HL-60 (cell line): ENCODE measurements around the gene DPP10.

Source experiments
- DNase-seq, 2 experiments: peaks; one replicate each; pipeline ENCODE4 v3.0.0-alpha.2; 2010 to 2020; ENCODE audit warnings: low read depth in 1 of 2, low spot score in 1 of 2
- H3K27ac ChIP-seq: fragments of 250-450 bp; sonication (Bioruptor Pico); replicated peaks from 2 replicates; pipeline ENCODE4 v1.5.1; 2020; ENCODE audit warnings: mild to moderate bottlenecking, moderate library complexity
- H3K27me3 ChIP-seq: fragments of 250-450 bp; sonication (Bioruptor Pico); 2 replicates; pipeline ENCODE4 v1.5.1; 2021; ENCODE audit warnings: mild to moderate bottlenecking, moderate library complexity; ENCODE audit not compliant: insufficient read depth, poor library complexity, severe bottlenecking
- H3K4me3 ChIP-seq: replicated peaks from 2 replicates; pipeline ENCODE4 v1.5.1; 2011; ENCODE audit warnings: mild to moderate bottlenecking, control low read depth, low read length; ENCODE audit not compliant: insufficient read depth
- GABPA ChIP-seq: IDR thresholded peaks from 2 replicates; pipeline ENCODE4 v1.6.1; 2012; ENCODE audit warnings: low read depth
- POLR2AphosphoS5 ChIP-seq: IDR thresholded peaks from 2 replicates; pipeline ENCODE4 v1.6.1; 2012; ENCODE audit warnings: low read depth
- SPI1 ChIP-seq: IDR thresholded peaks from 2 replicates; pipeline ENCODE4 v1.6.1; 2012; ENCODE audit warnings: low read depth, mild to moderate bottlenecking, borderline replicate concordance
- TF ChIP-seq, protein P1 (sequence below): IDR thresholded peaks from 2 replicates; pipeline ENCODE4 v1.6.1; 2012; ENCODE audit warnings: low read depth; ENCODE audit not compliant: insufficient replicate concordance
- TF ChIP-seq, protein P2 (sequence below): IDR thresholded peaks from one replicate; pipeline ENCODE4 v1.5.1; 2011; ENCODE audit warnings: low read length, control low read depth, inconsistent platforms; ENCODE audit not compliant: insufficient read depth

Gene DPP10

DNA sequence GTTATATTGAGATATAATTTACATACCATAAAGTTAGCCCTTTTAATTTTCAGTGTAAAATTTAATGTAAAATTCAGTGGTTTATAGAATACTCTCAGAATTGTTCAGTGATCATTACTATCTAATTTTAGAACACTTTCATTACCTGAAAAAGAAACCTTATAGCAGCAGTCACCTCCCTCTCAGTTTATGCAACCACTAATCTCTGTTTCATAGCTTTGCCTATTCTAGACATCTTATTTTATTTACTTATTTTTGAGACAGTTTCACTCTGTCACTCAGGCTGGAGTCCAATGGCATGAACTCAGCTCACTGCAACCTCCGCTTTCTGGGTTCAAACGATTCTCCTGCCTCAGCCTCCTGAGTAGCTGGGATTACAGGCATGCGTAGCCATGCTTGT, 479.6 kb downstream of the DPP10 start:
- Histone ChIP-seq H3K27ac (no peak overlapping the region), H3K27me3 (no peaks in the 10 kb centered on the region), H3K4me3 (no peak overlapping the region)
- DNase-seq = no peak
- TF ChIP-seq POLR2AphosphoS5 (no peak), GABPA (no peak), SPI1 (no peak)
- TF ChIP-seq, protein P1, sequence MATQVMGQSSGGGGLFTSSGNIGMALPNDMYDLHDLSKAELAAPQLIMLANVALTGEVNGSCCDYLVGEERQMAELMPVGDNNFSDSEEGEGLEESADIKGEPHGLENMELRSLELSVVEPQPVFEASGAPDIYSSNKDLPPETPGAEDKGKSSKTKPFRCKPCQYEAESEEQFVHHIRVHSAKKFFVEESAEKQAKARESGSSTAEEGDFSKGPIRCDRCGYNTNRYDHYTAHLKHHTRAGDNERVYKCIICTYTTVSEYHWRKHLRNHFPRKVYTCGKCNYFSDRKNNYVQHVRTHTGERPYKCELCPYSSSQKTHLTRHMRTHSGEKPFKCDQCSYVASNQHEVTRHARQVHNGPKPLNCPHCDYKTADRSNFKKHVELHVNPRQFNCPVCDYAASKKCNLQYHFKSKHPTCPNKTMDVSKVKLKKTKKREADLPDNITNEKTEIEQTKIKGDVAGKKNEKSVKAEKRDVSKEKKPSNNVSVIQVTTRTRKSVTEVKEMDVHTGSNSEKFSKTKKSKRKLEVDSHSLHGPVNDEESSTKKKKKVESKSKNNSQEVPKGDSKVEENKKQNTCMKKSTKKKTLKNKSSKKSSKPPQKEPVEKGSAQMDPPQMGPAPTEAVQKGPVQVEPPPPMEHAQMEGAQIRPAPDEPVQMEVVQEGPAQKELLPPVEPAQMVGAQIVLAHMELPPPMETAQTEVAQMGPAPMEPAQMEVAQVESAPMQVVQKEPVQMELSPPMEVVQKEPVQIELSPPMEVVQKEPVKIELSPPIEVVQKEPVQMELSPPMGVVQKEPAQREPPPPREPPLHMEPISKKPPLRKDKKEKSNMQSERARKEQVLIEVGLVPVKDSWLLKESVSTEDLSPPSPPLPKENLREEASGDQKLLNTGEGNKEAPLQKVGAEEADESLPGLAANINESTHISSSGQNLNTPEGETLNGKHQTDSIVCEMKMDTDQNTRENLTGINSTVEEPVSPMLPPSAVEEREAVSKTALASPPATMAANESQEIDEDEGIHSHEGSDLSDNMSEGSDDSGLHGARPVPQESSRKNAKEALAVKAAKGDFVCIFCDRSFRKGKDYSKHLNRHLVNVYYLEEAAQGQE = no peak
- TF ChIP-seq, protein P2, sequence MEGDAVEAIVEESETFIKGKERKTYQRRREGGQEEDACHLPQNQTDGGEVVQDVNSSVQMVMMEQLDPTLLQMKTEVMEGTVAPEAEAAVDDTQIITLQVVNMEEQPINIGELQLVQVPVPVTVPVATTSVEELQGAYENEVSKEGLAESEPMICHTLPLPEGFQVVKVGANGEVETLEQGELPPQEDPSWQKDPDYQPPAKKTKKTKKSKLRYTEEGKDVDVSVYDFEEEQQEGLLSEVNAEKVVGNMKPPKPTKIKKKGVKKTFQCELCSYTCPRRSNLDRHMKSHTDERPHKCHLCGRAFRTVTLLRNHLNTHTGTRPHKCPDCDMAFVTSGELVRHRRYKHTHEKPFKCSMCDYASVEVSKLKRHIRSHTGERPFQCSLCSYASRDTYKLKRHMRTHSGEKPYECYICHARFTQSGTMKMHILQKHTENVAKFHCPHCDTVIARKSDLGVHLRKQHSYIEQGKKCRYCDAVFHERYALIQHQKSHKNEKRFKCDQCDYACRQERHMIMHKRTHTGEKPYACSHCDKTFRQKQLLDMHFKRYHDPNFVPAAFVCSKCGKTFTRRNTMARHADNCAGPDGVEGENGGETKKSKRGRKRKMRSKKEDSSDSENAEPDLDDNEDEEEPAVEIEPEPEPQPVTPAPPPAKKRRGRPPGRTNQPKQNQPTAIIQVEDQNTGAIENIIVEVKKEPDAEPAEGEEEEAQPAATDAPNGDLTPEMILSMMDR = no peak

DNA sequence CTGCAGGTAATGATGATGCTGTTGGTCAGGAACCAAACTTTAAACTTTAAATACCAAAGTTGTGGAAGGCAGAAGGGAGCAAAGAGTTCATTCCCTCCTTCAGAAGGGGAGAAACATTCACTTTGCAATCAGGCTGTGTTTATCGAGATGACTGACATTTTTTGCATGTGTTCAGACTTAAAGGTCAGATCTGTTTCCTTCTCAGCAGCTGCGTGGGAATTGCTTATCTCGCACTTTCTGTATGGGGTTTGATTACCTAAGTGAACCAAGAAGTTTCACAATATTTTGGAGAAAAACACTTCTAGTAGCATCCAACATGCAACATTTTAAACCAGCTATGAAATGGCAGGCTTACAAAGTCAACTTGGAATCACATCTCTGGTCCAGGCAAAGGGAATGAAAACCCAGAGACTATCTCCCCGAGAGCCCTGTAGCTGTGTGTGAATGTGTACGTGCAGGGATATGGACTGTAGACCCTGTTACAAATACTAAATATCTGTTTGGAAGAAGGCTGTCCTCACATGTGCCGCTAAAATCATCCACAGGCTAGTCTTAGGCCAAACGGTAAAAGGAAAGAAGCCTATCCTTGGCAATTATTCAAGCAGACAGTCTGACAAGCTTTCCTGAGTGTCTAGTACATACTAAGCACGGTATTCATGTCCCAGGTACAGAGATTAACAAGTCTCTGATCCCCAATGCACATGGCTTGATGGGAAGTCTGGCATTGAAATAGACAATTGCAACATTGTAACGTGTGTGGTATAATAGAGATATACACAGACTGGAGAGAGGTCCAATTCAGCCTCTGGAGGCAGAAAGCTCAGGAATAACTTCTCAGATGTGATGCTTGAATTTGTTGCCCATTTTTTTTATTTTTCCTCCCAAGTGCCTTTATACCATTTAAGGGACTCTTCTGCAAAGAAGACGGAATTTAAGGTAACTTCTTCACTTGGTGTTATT, 483.1 kb downstream of the DPP10 start:
- no peak for DNase-seq
- H3K27ac ChIP-seq = no peak overlapping the region
- TF ChIP-seq, protein P2 = no peak
- TF ChIP-seq, protein P1 = no peak
- TF ChIP-seq SPI1 (no peak), GABPA (no peak), POLR2AphosphoS5 (no peak)

DNA sequence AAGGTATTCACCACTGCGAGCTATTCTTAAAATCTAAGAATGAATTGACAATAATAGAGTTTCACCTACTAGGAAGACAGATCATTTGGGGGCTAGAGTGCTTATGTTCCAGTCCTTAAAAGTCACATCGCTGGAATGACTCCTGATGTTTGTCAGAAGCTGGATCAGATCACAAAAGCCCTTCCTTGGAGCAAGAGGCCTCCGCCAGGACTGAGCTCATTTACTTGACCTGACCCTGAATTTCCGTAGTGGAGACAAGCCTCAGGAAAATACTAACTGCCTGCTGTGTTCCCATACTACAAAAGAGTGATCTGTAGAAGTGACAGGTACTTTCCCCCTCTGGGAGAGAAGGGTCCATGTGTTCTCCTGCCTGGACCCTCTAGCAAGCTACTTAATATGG, 483.9 kb downstream of the DPP10 start:
- no peak for DNase-seq
- H3K4me3 ChIP-seq = no peak overlapping the region
- TF ChIP-seq GABPA (no peak), SPI1 (no peak), POLR2AphosphoS5 (no peak)
- TF ChIP-seq, protein P2 = no peak
- TF ChIP-seq, protein P1 = no peak
- no peak overlapping the region for H3K27ac ChIP-seq
- no peaks in the 10 kb centered on the region for H3K27me3 ChIP-seq

More for the DNA sequence above, 483.1 kb downstream of the DPP10 start:
- no peaks in the 10 kb centered on the region for H3K27me3 ChIP-seq
- H3K4me3 ChIP-seq = no peak overlapping the region
